Measurements from ENCODE around the gene CHST2.
"Not testable (repeated sequence)": the region's sequence is repeated elsewhere in the genome, so short reads cannot be mapped to it uniquely, and the experiment has no call there.

The CHST2 gene

DNA sequence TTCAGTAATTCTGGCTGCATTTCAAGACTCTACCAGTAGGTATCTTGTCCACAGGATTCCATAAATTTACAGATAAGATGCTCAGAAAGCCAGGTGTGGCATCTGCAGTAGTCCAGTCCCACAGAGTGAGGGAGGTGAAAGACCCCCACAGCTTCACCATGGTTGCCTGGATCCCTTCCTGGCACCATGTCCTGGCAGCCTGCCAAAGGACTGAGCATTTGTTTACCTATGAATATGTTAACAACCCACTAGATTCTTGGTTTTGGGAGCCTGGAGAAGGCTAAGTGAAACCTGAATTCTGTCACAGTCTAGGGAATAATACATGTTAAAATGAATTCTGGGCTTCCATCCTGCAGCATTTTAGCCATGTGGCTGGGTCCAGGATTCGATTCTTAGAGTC, 14.9 kb downstream of the CHST2 start:
- no peak for DNase-seq (ENCODE audit: low read depth)

DNA sequence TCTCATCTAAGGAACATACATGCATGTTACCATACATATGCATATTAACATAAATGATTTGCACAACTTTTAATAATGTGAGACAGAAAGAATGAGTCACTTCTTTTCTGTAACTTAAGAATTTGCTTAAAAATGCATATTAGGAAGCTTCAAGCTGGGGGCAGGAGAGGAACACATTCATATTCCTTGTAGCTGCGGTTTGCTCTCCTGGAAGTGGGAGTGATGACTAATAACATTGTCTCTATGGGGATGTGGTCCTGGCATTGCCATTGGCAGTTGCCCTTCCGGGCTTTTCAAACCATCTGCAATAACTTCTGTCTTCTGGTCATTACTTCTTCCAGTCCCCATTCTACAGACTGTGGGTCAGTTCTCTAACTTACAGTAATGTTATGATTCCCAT, 15.6 kb downstream of the CHST2 start:
- DNase-seq (ENCODE audit: low read depth) = no peak

DNA sequence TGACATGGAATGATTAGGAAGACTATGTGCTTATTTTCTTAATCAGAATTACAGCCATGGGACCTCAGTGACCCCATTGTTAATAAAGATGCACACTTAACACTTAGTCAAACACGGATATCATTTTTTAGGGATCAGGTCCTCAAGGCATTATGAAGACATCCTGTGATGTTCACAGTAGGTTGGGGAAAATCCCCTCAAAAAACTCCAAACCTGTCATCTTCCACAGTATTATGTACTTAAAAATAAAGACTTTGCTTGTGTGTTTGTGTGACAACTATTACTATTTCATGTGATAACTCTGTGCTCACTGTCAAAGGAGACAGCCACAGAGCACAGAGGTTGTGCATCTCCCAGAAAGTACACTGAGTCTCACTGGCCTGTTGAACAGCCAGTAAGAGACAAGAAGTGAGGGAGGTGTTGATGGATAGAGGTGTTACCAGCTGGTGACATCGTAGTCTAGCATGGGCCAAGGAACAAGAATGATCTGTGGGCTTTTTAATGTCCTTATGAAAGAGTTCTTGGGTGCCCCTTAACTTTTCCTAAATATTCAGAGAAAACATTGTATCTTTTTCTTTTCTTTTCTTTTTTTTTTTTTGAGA, 18.0 kb downstream of the CHST2 start:
- DNase-seq (ENCODE audit: low read depth) = no peak

DNA sequence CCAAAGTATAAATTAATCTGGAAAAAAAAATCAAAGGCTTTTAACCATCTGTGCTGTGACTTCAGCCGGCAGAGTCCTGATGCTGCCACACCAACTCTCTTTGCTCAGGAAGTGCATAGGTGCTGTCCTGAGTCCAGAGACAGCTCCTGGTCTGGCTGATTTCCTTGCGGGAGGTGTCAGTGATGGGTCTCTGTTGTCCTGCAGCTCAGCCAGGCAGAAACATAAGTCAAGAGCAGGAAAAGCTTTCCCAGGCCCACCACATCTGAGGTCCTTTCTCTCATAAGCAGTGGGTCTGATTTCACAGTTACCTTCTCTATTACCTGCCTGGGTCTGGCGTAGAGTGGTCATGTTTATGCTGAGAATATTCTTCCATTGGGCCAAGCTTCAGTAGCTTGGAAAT, 19.4 kb downstream of the CHST2 start:
- DNase-seq (ENCODE audit: low read depth) = no peak

DNA sequence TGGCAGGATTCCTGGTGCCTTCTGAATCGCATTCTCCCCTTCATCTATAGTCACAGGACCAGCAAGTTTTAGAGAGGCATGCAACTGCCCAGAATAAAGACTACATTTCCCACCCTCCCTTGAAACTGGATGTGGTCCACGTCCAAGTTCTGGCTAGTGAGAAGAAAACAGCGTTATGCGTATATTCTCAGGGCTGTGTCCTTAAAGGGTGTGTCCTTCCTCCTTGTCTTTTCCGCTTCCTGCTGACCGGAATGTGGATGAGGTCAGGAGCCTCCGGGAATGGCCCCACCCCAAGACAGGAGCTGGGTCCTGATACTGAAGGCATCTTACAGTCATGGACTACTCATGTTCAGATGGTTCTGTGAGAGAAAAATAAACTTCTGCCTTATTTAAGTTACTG, 20.2 kb downstream of the CHST2 start:
- no peak for DNase-seq (ENCODE audit: low read depth)

DNA sequence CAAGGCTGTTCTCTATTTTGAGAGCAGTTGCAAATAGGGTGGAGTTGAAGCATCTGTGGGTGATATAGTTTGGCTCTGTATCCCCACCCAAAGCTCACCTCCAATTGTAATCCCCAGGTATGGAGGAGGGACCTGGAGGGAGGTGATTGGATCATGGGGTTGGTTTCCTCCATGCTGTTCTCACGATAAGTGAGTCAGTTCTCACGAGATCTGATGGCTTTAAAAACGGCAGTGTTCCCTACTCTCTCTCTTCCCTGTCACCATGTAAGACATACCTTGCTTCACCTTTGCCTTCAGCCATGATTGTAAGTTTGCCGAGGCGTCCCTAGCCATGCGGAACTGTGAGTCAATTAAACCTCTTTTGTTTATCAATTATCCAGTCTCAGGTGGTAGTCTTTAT, 21.0 kb downstream of the CHST2 start:
- DNase-seq (ENCODE audit: low read depth) = no peak

DNA sequence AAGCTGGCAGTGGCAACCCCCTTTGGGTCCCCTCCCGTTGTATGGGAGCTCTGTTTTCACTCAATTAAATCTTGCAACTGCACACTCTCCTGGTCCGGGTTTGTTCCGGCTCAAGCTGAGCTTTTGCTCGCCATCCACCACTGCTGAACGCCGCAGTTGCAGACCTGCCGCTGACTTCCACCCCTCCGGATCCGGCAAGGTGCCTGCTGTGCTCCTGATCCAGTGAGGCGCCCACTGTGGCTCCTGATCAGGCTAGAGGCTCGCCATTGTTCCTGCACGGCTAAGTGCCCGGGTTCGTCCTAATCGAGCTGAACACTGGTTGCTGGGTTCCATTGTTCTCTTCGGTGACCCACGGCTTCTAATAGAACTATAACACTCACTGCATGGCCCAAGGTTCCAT, 22.8 kb downstream of the CHST2 start:
- no peak for DNase-seq (ENCODE audit: low read depth)

DNA sequence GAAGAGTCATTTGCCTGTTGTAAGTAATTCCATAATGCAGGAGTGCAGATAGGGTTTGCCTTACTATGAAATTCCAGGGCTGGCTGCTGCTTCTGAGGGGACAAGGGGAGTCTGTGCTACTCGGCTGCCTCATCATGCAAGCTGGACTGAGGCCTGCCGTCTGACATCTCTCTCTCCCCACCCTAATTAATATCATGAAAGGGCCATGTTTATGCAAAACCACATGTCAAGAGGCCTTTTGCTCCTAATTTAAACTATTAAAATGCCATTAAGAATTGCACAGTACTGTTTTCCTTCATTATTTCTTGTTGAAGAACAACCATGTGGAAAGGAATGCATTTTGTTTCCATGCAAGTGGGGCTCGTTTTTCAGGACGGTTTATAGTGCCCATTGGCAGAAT, 26.3 kb downstream of the CHST2 start:
- no peak for DNase-seq (ENCODE audit: low read depth)

DNA sequence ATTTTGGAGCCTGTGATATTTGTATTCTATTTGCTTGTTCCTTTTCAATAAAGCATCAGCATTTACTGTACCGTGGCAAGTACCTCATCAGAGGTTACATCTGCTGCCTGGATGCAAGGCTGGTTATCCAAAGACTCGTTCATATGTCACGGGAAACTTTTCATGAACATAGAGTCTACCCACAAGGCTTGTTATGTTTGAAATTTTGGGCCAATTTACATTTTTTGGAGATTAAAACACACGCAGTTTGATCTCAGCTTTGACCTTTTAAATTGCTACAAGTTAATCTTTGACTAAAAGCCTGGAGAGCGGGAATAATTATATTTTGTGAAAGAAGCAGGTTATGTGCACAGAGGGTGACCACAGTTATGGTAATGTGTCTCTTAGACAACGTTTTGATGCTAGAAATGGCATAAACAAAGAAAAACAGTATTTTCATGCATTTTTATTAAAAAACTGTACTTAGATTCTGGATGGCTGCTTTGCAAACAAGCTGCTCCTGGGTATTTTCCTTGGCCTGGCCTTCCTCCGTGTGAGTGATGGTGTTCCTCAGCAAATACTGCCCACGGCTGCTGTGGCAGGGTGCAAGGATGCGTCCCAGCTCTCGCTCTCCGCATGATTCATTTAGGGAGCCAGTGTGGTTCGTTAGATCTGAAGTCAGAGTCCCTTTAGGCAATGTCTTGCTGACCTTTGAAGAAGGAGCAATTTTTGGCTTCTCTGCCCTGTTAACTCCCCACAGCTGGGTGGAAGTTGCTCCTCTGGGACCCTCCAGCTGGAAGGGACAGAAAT, 27.1 kb downstream of the CHST2 start:
- no peak for DNase-seq (ENCODE audit: low read depth)

DNA sequence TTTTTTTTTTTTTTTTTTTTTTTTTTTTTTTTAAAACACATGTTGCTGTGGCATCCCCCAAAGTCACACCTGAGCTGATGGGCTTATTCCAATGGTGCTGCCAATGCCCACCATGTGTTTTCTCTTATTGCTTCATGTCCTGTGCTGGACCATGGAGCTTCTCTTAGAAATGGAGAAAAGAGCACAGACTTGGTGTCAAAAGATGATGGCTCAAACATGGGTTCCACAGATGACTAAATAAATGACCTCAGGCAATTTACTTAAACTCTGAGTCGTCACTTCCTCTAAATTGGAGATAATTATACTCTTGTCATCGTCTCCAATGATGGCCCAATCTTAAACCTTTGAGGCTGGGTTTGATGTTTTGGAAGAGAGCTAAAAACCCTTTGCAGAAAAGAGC, 28.1 kb downstream of the CHST2 start:
- DNase-seq (ENCODE audit: low read depth) = no peak

DNA sequence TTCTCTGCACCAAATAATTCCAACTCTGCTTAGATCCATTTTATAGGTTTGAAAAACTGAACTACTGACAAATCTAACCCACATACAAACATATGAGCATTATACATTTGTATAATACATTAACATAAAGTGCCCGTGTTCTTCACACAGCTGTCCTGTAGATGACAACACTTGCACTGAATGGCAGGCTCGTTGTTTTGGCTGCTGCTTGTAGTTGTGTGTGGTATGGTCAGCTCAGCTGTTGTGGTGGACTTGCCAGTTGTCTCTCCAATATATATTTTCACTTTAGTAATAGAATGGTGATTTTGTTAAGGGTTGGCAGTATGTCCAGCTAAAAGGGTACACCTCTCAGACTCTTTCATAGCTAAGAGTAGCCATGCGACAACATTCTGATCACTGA, 30.5 kb downstream of the CHST2 start:
- DNase-seq (ENCODE audit: low read depth) = no peak

DNA sequence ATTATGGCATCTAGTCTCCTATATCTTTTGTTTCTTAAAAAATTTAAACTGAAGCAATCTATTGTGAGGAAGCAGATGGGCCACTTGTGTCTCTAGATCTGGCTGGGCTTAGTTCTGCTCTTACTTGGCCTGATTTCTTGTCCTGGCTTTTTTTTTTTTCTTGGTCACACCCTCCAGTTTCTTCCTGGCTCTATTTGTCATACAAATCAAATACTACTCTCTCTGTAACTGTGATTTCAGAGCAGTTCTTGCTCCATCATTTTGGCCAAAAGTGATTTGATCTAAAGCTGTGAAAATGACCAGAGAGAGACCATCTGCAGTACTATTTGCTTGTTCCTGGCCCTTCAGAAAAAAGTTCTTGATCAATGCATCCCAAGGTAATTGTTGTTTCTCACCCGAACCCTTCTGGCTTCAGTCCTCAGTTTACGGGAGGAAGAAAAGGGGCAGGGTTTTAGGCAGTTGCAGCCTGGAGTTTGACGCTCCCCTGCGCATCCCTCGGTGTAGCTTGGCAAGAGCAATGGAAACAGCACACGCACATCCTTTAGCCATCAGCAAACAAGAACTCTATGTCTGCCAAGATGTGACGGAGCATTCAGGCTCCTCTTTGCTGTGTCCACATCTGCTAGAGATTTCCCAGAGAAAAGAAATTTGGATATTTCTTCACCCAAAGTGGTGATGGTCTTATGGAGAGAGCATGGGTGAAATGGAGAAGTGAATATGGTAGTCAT, 31.6 kb downstream of the CHST2 start:
- no peak for DNase-seq (ENCODE audit: low read depth)

DNA sequence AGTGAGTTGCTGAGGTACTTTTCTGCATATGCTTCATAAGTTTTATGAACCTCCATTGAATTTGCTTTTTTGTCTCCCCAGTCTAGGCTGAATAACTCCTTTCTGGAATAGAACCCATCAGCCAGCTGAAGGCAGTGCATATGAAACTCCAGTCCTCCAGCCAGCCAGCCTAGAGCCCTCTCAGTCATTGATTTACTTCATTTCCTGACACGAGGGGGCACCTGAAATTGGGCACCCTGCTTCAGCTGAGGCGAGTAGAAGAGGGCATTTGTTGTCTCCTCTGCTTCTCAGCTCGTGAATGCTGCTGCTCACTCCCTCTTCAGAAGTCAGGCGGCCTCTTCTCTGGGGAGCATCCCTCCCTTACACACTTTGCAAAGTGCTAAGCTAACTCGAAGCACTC, 32.5 kb downstream of the CHST2 start:
- no peak for DNase-seq (ENCODE audit: low read depth)

DNA sequence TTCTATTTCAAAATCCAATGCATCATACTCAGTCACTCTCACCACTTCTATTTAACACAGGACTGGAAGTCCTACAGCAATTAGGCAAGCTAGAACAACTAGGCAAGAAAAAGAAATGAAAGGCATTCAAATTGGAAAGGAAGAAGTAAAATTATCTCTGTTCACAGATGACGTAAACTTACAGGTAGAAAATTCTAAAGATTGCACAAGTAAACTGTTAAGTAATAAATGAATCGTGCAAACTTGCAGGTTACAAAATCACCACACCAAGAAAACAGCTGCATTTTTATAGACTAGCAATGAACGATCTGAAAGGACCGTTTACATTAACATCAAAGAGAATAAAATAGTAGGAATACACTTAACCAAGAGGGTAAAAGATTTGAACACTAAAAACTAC, 36.2 kb downstream of the CHST2 start:
- no peak for DNase-seq (ENCODE audit: low read depth)

DNA sequence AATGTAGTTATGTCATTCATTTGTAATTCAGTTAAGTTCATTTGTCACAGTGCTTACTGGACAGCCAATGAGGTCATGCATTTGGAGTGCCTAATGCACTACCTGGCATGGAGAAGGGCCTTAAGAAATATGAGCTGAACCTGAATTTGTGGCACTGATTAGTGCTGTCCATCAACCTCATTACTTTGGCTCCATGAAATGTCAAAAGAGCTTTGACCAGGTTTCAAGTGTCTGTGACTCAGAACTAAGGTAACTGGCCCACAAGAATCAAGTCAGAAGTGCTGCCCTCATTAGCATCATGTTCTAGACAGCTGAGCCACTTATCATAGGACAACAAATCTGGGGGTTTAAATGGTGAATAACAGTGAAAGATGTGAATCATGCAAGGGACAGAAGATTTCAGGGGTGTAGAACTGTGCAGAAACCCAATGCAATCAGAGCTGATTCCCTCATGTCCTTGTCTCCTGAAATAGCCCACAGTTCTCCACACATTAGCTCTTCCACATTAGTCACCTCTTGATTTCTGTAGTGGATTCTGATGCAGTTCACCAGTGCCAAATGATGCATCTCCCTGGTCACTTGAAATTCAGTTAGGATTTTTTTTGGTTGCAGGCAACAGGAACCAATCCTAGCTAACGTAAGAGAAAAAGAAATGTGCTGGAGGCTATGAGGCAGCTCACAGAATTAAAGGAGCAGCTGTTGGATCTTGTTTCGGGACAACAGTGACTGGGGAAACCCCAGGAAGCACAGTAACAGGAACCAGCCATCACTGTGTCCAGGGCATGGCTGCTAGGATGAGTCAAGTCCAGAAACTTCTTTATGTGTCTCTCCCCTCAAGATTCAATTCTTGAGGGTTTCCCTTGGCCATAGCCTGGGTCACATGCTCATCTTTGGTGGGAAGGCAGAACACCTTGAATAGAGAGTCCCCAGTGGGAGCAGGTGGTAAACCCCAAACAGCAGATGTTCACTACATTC, 38.7 kb downstream of the CHST2 start:
- DNase-seq (ENCODE audit: low read depth) = no peak

DNA sequence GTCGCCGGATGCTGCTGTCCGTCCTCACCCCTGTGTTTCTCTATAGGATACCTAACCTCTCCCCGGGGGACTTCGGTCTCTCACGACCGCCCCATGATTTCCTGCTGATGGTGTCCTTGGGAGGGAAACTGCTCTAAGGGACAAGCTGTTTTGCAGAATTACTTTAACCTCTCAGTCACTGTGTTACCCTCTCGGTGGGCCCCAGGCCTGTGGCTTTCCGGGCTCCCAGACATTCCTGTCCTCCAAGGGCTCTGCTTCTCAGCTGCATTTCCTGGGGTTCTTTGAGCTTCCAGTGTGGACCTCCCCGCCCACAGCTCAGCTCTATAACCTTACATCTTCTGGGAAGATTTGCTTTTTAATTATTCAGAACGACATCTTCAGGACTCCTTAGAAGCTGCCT, 40.9 kb downstream of the CHST2 start:
- DNase-seq (ENCODE audit: low read depth) = no peak

DNA sequence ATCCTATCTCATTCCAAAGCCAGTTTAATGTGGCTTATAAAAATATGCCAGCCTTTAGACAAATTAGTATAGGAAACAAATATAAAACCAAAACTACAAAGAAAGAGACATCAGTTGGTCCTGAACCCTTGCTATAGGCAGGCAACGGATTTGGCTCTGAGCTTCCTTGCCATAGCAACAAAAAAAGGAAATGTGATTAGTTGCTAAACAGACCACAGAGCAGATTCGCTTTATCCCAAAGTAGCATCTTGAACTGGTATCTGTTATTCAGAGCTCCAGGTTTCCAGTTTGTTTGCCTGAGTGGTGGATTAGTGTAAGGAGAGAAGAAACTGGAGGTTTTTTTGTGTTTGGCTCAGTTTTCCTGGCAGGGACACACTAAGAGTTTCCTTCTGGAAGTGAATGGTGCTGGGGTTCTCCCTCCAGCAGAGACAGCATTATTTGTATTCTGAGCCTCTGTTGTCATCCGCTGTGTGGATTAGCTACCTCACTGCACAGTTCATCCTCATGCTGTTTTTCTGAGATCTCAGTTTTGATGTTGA, 44.1 kb downstream of the CHST2 start:
- DNase-seq (ENCODE audit: low read depth) = no peak

DNA sequence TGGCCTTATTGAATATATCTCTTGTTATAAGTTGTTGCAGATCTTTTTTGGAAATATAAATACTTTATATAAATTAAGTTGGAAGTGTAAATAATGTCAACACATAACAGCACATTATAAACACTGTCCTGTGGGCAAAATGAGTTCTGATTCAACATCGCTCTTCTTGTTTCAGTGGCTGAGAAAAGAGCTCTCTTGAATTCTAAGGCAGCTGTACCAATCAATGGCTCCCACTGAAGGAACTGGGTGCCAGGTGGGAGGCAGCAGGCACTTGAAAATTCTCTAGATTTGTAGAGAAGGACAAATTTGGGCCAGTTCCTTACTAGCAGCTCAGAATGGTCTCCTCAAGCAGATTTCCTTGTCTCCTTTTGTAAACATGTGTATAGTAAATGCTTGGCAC, 45.6 kb downstream of the CHST2 start:
- DNase-seq (ENCODE audit: low read depth) = no peak

DNA sequence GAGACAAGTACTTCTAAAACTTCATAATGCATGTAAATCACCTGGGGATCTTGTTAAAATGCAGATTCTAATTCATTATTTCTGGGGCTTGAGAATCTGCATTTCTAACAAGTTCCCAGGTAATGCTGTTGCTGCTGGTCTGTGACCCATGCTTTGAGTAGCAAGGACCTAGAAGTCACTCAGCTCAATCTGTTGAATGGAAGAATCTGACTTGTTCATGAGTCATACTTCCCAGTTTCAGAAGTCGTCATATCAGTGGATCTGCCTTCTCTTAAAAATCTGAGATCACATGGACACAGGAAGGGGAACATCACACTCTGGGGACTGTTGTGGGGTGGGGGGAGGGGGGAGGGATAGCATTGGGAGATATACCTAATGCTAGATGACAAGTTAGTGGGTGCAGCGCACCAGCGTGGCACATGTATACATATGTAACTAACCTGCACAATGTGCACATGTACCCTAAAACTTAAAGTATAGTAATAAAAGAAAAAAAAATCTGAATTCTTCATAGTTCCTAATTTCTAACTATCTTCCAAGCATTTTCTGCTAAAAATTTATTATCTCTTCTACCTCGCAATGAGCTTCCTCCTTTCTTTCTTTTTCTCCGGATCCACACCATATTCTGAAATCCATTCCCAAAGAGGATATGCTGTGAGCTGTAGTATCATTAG, 46.2 kb downstream of the CHST2 start:
- DNase-seq (ENCODE audit: low read depth) = not testable (repeated sequence)

DNA sequence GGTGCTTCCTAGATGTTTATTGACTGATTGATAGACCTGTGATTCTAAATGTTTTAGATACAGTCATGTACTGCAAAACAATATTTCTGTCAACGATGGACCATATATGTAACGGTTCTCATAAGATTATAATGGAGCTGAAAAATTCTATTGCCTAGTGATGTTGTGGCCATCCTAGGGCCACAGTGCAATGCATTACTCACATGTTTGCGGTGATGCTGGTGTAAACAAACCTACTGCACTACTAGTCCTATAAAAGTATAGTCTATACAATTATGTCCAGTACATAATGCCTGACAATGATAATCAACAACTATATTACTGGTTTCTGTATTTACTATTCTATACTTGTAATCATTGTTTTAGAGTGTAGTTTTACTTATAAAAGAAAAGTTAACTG, 46.8 kb downstream of the CHST2 start:
- DNase-seq (ENCODE audit: low read depth) = no peak

All from CMK (cell line).